Astrocyte (in vitro differentiated cells and primary cell): ENCODE results near the gene E2F2. TPM values are rescaled to one million over a fixed set of nuclear protein-coding genes. Genes with fewer than 3 reads are reported as not detected.

Experiments
- DNase-seq: peaks from one replicate; pipeline ENCODE4 v3.0.0-alpha.2; 2010; ENCODE audit warnings: low read depth
- FAIRE-seq: peaks from 2 replicates; lab custom pipeline; 2011; peaks lifted over from hg19 to GRCh38; lab: Jason Lieb, UNC
- H2AFZ ChIP-seq: 2 replicates; pipeline ENCODE4 v1.6.0; 2012; ENCODE audit warnings: low read depth, low read length, inconsistent platforms
- H3K27ac ChIP-seq: 2 replicates; pipeline ENCODE4 v1.5.1; 2011; ENCODE audit warnings: low read depth, low read length, inconsistent platforms
- H3K27me3 ChIP-seq: 2 replicates; pipeline ENCODE4 v1.6.0; 2011; ENCODE audit warnings: low read length, inconsistent platforms; ENCODE audit not compliant: insufficient read depth
- H3K36me3 ChIP-seq: 2 replicates; pipeline ENCODE4 v1.5.1; 2011; ENCODE audit warnings: low read length, inconsistent platforms; ENCODE audit not compliant: insufficient read depth
- H3K4me1 ChIP-seq: 2 replicates; pipeline ENCODE4 v1.5.1; 2011; ENCODE audit warnings: low read length, inconsistent platforms; ENCODE audit not compliant: insufficient read depth
- H3K4me2 ChIP-seq: 2 replicates; pipeline ENCODE4 v1.6.0; 2012; ENCODE audit warnings: low read length, inconsistent platforms
- H3K4me3 ChIP-seq: 2 replicates; pipeline ENCODE4 v1.5.1; 2011; ENCODE audit warnings: low read depth, mild to moderate bottlenecking, low read length, inconsistent platforms; ENCODE audit not compliant: insufficient read depth
- H3K79me2 ChIP-seq: 2 replicates; pipeline ENCODE4 v1.6.0; 2012; ENCODE audit warnings: mild to moderate bottlenecking, low read length, inconsistent platforms; ENCODE audit not compliant: insufficient read depth
- H3K9ac ChIP-seq: 2 replicates; pipeline ENCODE4 v1.6.0; 2012; ENCODE audit warnings: mild to moderate bottlenecking, low read length, inconsistent platforms
- H3K9me3 ChIP-seq: 2 replicates; pipeline ENCODE4 v1.5.1; 2012; ENCODE audit warnings: low read depth, mild to moderate bottlenecking, low read length, inconsistent platforms; ENCODE audit not compliant: insufficient read depth
- H4K20me1 ChIP-seq: 2 replicates; pipeline ENCODE4 v1.6.0; 2012; ENCODE audit warnings: low read length, inconsistent platforms; ENCODE audit not compliant: insufficient read depth
- H3K27ac Mint-ChIP-seq: one replicate; pipeline ENCODE4 v1.8.0; 2021; ENCODE audit warnings: mild to moderate bottlenecking, mixed read lengths; ENCODE audit not compliant: unreplicated experiment
- H3K27me3 Mint-ChIP-seq: one replicate; pipeline ENCODE4 v1.8.0; 2021; ENCODE audit warnings: low read depth, mixed read lengths; ENCODE audit not compliant: unreplicated experiment
- H3K36me3 Mint-ChIP-seq: one replicate; pipeline ENCODE4 v1.8.0; 2021; ENCODE audit warnings: low read depth, mixed read lengths; ENCODE audit not compliant: unreplicated experiment
- H3K4me1 Mint-ChIP-seq: one replicate; pipeline ENCODE4 v1.8.0; 2021; ENCODE audit warnings: low read depth, mixed read lengths; ENCODE audit not compliant: unreplicated experiment
- H3K4me3 Mint-ChIP-seq: one replicate; pipeline ENCODE4 v1.8.0; 2021; ENCODE audit warnings: mild to moderate bottlenecking, moderate library complexity, mixed read lengths; ENCODE audit not compliant: unreplicated experiment
- H3K9me3 Mint-ChIP-seq: one replicate; pipeline ENCODE4 v1.8.0; 2021; ENCODE audit warnings: mild to moderate bottlenecking, mixed read lengths; ENCODE audit not compliant: unreplicated experiment
- EZH2 ChIP-seq: IDR thresholded peaks from 2 replicates; pipeline ENCODE4 v1.6.1; 2012; ENCODE audit warnings: mild to moderate bottlenecking, low read length, inconsistent platforms; ENCODE audit not compliant: insufficient read depth
- total RNA-seq: library from RNA; stranded (reverse); gene quantifications from 2 replicates; pipeline ENCODE4 v1.2.1, GENCODE V29; 2021
- TF ChIP-seq, protein P1 (sequence below): IDR thresholded peaks from 2 replicates; pipeline ENCODE4 v1.5.1; 2011; ENCODE audit warnings: low read depth, mild to moderate bottlenecking, inconsistent platforms, low read length, moderate library complexity; ENCODE audit not compliant: insufficient read depth

The E2F2 gene
- total RNA-seq, 1 donor from 2014 or later, result 0.11 TPM

- Histone ChIP-seq H3K9ac (no peak overlapping the region), H3K4me2 (no peak overlapping the region), H3K27me3 (no peaks in the 10 kb centered on the region), H3K36me3 (no peaks in the 10 kb centered on the region), H3K27ac (no peak overlapping the region), H3K9me3 (no peaks in the 10 kb centered on the region), H3K4me1 (peaks cover 20% of the 10 kb centered on the region), H4K20me1 (peaks cover 49% of the 10 kb centered on the region), H3K4me3 (no peak overlapping the region), H3K79me2 (peaks cover 10% of the 10 kb centered on the region), H2AFZ (no peak overlapping the region)
- no peaks in the 10 kb centered on the region for H3K9me3 Mint-ChIP-seq
- H3K4me3 Mint-ChIP-seq, result no peak overlapping the region
- H3K27me3 Mint-ChIP-seq, result no peaks in the 10 kb centered on the region
- peaks cover 25% of the 10 kb centered on the region for H3K4me1 Mint-ChIP-seq
- no peak for TF ChIP-seq EZH2
- TF ChIP-seq, protein P1, sequence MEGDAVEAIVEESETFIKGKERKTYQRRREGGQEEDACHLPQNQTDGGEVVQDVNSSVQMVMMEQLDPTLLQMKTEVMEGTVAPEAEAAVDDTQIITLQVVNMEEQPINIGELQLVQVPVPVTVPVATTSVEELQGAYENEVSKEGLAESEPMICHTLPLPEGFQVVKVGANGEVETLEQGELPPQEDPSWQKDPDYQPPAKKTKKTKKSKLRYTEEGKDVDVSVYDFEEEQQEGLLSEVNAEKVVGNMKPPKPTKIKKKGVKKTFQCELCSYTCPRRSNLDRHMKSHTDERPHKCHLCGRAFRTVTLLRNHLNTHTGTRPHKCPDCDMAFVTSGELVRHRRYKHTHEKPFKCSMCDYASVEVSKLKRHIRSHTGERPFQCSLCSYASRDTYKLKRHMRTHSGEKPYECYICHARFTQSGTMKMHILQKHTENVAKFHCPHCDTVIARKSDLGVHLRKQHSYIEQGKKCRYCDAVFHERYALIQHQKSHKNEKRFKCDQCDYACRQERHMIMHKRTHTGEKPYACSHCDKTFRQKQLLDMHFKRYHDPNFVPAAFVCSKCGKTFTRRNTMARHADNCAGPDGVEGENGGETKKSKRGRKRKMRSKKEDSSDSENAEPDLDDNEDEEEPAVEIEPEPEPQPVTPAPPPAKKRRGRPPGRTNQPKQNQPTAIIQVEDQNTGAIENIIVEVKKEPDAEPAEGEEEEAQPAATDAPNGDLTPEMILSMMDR, result no peak
- FAIRE-seq, result no peak
- no peak for DNase-seq
- H3K27ac Mint-ChIP-seq, result no peak overlapping the region
- H3K36me3 Mint-ChIP-seq, result peaks cover 9% of the 10 kb centered on the region
These were observed 51.4 kb downstream of the E2F2 start for GRCh38 chr1:23479666-23479941.

GRCh38 chr1:23478896-23479665 lies 52.0 kb downstream of the E2F2 start:
- FAIRE-seq (no peak), DNase-seq (peak; percentile 78)
- H3K36me3 ChIP-seq, result no peaks in the 10 kb centered on the region
- no peak overlapping the region for H3K4me3 Mint-ChIP-seq
- no peak overlapping the region for H3K4me3 ChIP-seq
- no peaks in the 10 kb centered on the region for H3K27me3 Mint-ChIP-seq
- H3K79me2 ChIP-seq, result peaks cover 10% of the 10 kb centered on the region
- no peaks in the 10 kb centered on the region for H3K27me3 ChIP-seq
- H4K20me1 ChIP-seq, result peaks cover 49% of the 10 kb centered on the region
- no peak overlapping the region for H3K27ac ChIP-seq
- H2AFZ ChIP-seq, result no peak overlapping the region
- H3K4me1 Mint-ChIP-seq, result peaks cover 26% of the 10 kb centered on the region
- no peak for TF ChIP-seq EZH2
- TF ChIP-seq, protein P1, result no peak
- H3K36me3 Mint-ChIP-seq, result peaks cover 9% of the 10 kb centered on the region
- peaks cover 20% of the 10 kb centered on the region for H3K4me1 ChIP-seq
- no peak overlapping the region for H3K4me2 ChIP-seq
- H3K9ac ChIP-seq, result no peak overlapping the region
- H3K9me3 Mint-ChIP-seq, result no peaks in the 10 kb centered on the region
- H3K27ac Mint-ChIP-seq, result peak overlapping the region; percentile 82
- no peaks in the 10 kb centered on the region for H3K9me3 ChIP-seq
